ENCODE measurements around the gene UEVLD. TPM values are rescaled to one million over a fixed set of nuclear protein-coding genes. Genes with fewer than 3 reads are reported as not detected.

UEVLD gene
- total and polyA plus RNA-seq, 9 of the 15 experiments (the other 6 are each of a cell fraction or from before 2014, with no cell fraction given): 4.7 to 12.6 (median 7.4) TPM

DNA sequence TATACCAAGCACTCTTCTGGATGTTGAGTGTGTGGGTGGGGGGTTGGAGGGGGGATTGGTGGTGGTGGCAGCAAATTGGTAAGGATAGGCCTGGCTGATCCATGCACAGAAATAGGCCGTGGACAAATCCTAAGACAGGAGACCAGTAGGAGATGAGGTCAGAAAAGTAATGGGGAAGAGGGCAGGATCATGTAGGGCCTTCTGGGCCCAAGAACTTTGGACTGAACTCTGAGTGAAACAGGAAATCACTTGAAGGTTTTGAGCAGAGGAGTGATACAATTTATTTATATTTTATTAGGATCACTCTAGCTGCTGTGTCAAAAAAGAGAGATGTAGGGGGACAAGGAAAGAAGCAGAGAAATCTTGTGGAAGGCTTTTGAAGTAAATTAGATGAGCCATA lies 90.5 kb downstream of the UEVLD start:
- H4K20me1 ChIP-seq (replicated peaks; ENCODE audit: control insufficient read depth, insufficient read depth, low read length): no peaks in the 10 kb centered on the region
- no peak for ATAC-seq
- intact Hi-C loops (cut with micrococcal nuclease) (no loop called here), in situ Hi-C loops (cut with MboI) (no loop called here)
- no peak overlapping the region for H3K9ac ChIP-seq (ENCODE audit: insufficient read depth in 1 of 2, low read depth in 2 of 2, low read length in 2 of 2)
- no peaks in the 10 kb centered on the region for H3K27me3 ChIP-seq (ENCODE audit: control insufficient read depth in 2 of 2, insufficient read depth in 2 of 2, low read length in 2 of 2)
- 78% methylated on average over 1 of the region's 1 CpG for WGBS (ENCODE audit: insufficient coverage, low coverage, missing lambda C conversion rate)
- ChIA-PET CTCF (ENCODE audit: low intra/inter-chr PET ratio) (no interaction called here), POLR2A (interaction anchor here (1.0 kb wide), 1 partner anchor 11 kb away, joined by 4 read pairs; no protein-coding TSS in a partner anchor)
- DNase-seq (ENCODE audit: extremely low read depth in 1 of 4, low spot score in 3 of 4): no peak
- H3K9me1 ChIP-seq (ENCODE audit: control insufficient read depth, insufficient read depth, low read length): no peaks in the 10 kb centered on the region
- H3K79me2 ChIP-seq (ENCODE audit: control insufficient read depth, insufficient read depth, low read length): no peaks in the 10 kb centered on the region
- H3K9me3 ChIP-seq (replicated peaks; ENCODE audit: control insufficient read depth, insufficient read depth, low read depth, low read length): no peaks in the 10 kb centered on the region
- no peak for FAIRE-seq
- no peak overlapping the region for H2AFZ ChIP-seq (ENCODE audit: low read depth, low read length)
- peaks cover 57% of the 10 kb centered on the region for H3K36me3 ChIP-seq (ENCODE audit: control insufficient read depth, insufficient read depth, low read length)
- TF ChIP-seq ZNF143 (CRISPR knock-in tag; IDR thresholded peaks at IDR 0.05) (no peak), NUFIP1 (IDR thresholded peaks at IDR 0.05; ENCODE audit: partially characterized antibody) (no peak), RBM22 (IDR thresholded peaks at IDR 0.05; ENCODE audit: low read depth, low read length, poor library complexity, severe bottlenecking) (no peak), POU5F1 (IDR thresholded peaks at IDR 0.05; ENCODE audit: borderline replicate concordance, low read depth, low read length, partially characterized antibody) (no peak), TEAD1 (CRISPR knock-in tag; IDR thresholded peaks at IDR 0.05) (no peak), FUS (optimal IDR thresholded peaks at IDR 0.05; ENCODE audit: low read depth, low read length) (no peak), CEBPG (CRISPR knock-in tag; IDR thresholded peaks at IDR 0.05) (no peak), CEBPG (tag; conservative IDR thresholded peaks at IDR 0.05 in 1 of 2, IDR thresholded peaks at IDR 0.05 in 1 of 2) (no peak), ZNF717 (CRISPR knock-in tag; IDR thresholded peaks at IDR 0.05) (no peak)
- BruUV-seq (replicated peaks): no TSS peak
- no peak overlapping the region for H3K4me3 ChIP-seq
- H3K4me2 ChIP-seq (ENCODE audit: insufficient read depth, low read length): no peak overlapping the region
- no peaks in the 10 kb centered on the region for H3K4me1 ChIP-seq (replicated peaks in 1 of 2; ENCODE audit: control insufficient read depth in 2 of 2, insufficient read depth in 2 of 2, low read length in 2 of 2)
- no peak overlapping the region for H3K27ac ChIP-seq (ENCODE audit: extremely low read depth, low read depth, low read length)
